Cerebellar cortex (tissue), 1 donor: ENCODE results near the gene ATP6V0D1.

Source experiments
- DNase-seq: peaks from one replicate; pipeline ENCODE4 v3.0.0-alpha.2; 2015; ENCODE audit warnings: low spot score

ATP6V0D1 gene

DNA sequence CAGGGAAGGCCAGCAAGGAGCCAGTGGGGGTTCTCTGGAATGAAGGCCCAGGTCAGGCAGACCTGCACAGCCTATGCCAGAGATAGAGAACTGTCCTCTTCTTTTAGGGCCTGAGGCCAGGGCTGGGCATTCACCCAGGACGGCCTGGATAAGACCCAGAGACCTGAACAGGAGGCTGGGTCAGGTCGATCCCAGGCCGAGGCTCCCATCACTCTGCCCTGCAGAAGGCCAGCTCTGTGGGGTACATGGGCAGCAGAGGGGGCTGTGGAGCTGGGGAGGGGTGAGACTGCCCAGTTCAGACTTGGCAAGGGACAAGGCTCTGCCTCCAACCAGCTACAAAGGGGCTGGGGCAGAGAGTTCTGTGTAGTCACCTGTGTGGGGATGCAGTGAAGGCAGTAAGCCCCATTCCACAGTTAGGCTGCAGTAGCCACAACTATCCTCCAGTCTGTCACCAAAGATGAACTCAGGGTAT, 35.5 kb downstream of the ATP6V0D1 start:
- DNase-seq, result peak; percentile 96

DNA sequence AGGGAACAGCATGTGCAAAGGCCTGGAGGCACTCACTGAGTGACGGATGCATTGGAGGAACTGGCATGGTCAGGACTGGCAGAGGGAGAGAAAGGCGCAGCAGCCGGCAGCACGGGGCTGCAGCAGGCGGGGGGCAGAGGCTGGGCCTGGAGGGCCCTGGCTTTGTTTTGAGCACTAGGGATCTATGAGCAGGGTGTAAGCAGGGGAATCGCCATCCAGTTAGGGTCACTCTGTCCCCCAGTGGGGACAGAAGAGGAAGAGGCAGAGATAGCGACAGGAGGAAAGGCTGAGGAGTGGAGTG, 35.9 kb downstream of the ATP6V0D1 start:
- DNase-seq, result peak; percentile 54

DNA sequence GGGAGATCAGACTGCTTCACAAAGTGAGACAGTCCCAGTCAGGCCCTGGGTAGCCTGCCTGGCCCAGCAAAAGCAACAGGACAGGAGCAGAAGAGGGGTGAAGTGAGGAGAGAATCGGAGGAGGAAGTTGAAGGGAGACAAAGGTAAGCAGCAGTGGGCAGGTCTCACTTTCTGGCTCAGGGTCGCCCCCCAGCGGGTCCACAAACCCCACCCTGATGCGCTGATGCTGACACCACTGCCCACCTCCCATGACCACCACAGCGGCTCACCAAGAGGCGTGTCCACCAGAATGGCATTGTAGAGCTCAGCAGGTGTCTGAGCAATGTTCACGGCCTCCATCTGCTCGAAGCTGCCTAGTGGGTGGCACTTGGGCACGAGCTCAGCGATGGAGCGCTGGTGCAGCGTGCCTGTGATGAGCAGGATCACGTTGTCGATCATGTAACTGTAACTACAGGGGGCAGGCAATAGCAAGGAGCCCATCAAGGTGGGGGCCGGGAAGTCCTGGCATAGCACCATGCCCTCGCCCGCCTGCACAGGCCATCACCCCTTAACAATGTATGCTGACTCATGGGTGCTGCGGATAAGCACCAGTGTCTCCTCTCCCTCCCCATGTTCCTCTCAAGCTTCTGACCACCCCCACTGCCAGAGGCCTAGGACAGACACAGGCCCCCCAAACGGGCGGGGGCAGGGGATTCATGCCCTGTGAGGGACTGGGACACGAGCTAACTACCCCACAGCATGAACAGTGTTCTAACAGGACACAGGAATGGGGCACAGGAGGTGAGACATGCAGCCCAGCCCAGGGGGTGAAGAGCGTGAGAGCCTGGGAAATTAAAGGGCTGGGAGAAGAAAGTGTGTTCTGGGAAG, 36.5 kb downstream of the ATP6V0D1 start:
- no peak for DNase-seq

DNA sequence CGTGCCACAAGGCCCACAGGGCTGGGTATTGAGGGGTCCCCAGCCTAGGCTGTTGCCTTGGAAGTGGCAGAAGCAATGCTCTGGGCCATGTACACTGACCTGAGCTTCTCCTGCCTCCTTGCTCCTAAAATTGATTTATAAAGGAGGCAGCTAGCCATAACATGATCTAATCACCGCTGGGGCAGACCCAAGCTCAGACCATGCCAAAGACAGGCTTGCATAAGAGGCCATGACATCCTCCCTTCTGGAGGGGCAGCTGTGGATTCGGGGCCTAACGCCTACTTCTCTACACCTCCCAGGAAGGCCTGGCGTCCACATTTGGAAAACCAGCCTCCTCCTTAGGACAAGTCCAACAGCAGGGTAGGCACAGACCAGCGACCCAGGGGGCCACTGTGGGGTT, 37.7 kb downstream of the ATP6V0D1 start:
- no peak for DNase-seq

DNA sequence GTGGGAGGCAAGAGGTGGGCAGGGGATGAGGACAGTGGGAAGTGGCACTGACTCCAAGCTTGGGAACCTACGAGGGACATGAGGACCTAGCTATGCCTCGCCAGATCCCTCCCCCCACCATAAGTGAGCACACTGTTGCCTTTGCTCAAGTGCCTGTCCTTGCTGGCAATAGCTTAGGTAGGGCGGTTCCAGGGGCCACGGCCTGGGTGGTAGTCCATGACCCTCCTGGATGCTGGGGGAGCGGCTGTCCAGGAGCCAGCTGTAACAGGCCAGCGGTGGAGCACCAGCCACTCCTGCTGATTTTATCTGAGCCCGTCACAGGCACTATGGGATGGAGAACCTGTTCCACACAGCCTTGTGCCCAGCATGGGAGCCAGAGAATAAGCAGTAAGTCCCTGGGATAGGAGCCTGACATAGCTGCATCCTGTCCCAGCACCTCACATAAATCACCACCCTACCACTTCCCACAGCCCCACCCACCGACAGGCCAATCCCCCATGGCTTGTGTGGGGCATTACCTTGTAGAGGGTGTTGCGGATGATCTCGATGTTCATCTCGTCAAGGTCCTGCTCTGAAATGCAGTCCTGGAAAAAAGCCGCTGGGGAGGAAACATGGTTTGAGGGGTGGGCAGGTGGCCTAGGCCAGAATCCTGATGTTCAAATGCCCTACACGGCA, 38.2 kb downstream of the ATP6V0D1 start:
- DNase-seq, result no peak

DNA sequence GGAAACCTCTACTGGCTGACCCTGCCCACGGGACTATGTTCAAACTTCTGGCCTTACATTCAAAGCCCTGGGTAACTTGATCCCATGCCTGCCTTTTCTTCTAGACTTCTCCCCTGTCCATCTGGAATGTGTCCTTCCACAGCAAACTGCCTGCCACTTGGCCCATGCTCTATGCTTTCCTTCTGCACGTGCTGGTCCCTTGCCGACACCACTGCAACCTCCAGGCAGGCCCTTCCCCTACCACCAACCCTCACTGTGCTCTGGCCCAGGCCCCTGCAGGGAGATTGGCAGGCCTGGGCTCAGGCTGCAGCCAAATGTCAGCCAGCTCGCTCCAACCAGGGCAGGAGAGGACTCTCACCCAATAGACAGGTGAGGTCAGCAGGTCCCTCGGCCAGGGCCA, 39.0 kb downstream of the ATP6V0D1 start:
- DNase-seq, result peak; percentile 70

DNA sequence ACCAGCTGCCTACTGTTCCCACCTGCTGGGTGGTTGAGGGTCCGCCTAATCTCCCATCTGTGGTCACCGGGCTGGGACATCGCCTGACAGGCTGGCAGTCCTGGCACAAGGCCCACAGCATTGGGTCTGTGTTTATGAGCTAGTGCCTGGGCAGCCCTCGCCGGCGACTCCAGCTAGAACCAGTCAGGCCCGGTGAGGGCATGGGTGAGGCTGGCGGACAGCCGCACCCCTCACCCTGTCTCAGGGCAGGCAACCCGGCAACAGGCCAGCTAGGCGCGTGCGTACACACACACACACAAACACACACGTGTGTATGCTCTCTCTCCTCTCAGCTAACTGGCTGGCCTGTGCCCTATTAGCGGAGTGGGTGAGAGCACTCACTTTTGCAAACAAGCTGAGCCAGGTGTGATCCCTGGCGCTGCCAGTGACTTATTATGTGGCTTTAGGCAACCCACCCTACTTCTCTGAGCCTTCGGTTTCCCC, 39.6 kb downstream of the ATP6V0D1 start:
- DNase-seq, result peak; percentile 89

DNA sequence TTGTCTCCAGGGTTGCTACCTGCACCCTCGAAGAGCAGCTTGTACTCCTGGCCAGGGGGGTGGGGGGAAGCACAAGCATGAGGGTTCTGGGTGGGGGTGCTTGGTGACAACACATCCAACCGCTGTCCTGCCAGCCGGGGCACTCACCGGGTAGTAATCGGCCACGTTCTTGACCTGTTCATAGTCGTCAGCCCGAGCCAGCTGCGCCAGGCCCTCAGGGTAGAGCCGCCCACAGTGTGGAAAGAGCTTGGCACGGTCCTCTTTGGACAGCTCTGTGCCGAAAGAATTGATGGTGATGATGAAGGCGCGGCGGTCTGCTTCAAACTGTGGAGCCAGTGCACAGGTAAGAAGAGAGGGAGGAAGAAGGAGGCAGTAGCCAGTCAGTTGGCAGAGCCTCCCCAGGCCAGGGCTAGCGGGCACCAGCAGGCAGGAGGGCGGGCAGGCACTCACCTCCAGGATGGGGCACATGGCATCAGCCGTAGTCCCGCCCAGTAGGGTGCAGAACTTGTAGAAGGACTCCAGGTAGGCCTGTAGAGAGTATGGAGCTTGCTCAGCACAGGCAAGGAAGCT, 42.0 kb downstream of the ATP6V0D1 start:
- no peak for DNase-seq

DNA sequence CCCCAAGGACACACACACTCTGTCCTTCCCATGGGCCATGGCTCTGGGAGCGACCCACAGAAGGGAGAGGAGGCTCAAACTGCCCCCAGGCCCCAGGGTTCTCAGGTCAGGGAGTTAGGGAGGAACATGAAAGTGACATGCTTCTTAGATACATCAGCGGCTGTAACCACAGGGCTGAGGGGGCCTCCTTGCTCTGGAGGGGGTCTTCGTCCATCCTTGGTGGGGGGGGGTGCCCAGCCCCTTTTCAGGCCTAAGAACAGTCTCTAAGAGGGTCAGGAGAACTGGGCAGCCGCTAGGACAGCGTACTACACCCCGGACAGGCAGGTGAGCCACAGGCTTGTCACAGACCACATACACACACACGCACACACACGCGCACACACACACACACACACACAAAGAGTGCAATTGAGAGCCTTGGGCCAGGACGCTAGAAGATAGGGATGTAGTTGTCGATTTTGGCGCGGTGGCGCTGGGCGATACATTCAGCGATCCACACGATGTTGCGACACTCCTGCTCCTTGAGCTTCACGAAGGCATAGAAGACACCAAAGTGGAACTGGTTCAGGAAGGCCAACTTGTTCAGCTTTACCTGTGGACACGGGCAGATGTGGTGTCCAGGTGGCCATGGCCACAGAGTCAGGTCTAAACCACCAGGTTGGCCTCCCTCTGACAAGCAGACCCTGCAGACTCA, 42.7 kb downstream of the ATP6V0D1 start:
- DNase-seq, result no peak

DNA sequence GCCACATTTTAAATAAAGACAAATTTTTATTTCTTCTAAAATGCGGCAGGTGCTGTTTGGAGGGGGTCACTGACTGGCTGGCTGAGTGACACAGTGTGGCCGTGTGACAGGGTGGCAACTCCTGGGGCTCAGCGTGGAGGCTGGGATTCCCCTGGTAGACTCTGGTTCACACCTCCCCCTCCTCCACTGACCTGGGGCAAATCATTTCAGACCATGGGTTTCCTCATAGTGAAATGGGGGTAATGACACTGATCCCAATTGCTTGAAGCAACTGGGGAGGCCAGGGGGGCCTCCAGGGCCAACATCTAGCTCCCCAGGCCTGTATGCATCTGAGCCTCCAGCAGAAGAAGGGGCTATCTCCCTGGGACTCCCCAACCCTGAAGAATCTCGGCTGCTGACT, 43.4 kb downstream of the ATP6V0D1 start:
- no peak for DNase-seq

DNA sequence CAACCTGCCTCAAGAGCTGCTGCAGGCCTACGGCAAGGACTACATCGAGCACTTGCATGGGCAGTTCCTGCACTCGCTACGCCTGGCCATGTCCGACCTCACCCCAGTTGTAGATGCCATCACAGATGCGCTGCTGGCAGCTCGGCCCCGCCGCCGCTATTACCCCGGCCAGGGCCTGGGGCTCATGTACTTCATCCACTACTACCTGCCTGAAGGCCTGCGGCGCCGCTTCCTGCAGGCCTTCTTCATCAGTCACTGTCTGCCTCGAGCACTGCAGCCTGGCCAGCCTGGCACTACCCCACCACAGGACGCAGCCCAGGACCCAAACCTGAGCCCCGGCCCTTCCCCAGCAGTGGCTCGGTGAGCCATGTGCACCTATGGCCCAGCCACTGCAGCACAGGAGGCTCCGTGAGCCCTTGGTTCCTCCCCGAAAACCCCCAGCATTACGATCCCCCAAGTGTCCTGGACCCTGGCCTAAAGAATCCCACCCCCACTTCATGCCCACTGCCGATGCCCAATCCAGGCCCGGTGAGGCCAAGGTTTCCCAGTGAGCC, 44.2 kb downstream of the ATP6V0D1 start:
- no peak for DNase-seq

DNA sequence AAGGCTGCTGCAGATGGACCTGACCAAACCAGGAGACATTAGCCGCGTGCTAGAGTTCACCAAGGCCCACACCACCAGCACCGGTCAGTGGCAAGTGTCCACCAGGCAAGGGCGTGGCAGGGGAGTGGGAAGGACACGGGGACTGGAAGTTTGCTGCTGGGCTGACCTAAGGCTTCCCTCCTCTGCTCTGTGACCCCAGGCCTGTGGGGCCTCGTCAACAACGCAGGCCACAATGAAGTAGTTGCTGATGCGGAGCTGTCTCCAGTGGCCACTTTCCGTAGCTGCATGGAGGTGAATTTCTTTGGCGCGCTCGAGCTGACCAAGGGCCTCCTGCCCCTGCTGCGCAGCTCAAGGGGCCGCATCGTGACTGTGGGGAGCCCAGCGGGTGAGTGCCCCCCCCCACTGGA, 45.2 kb downstream of the ATP6V0D1 start:
- no peak for DNase-seq

DNA sequence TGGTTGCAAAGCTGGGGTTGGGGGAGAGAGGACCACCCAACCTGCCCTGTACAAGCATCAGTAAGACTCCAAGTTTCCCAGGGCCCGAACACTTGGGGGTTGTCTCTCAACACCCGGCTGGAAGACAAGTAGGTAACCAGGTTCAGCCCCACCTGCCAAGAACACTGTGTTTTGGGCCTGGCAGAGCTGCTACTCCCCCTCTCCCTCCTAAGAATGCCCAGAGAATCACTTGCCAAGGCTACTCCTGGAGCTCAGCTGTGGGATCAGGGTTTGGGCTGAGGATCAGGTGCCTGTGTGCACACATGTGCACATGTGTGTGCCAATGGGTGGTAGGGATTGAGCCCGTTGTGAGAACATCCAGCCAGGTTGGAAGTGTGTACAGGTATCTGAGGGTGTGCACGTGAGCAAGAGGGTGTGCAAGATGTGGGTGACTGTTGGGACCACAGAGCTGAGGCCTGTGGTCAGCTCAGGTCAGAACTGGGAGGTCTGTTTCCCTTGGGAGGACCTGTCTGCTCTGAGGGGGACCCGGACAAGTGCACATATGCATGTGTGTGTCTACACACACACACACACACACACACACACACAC, 47.7 kb downstream of the ATP6V0D1 start:
- no peak for DNase-seq

DNA sequence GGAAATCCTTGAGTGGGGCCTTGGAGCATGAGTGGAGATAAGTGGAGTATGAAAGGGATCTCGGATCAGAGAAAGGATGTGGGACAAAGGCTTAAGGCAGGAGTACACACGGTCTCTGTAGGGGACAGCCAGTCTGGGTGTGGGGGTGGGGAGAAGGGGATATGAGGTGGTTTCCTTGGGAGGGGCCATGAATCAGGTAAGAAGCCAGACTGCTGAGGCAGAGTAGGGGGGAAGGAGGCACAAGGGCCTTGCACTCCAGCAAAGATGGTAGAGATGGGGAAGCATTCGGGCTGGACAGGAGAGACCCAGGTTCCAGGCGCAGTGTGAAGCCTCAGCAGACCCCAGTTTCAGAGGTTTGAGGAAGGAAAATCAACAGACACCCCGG, 48.5 kb downstream of the ATP6V0D1 start:
- DNase-seq, result no peak

DNA sequence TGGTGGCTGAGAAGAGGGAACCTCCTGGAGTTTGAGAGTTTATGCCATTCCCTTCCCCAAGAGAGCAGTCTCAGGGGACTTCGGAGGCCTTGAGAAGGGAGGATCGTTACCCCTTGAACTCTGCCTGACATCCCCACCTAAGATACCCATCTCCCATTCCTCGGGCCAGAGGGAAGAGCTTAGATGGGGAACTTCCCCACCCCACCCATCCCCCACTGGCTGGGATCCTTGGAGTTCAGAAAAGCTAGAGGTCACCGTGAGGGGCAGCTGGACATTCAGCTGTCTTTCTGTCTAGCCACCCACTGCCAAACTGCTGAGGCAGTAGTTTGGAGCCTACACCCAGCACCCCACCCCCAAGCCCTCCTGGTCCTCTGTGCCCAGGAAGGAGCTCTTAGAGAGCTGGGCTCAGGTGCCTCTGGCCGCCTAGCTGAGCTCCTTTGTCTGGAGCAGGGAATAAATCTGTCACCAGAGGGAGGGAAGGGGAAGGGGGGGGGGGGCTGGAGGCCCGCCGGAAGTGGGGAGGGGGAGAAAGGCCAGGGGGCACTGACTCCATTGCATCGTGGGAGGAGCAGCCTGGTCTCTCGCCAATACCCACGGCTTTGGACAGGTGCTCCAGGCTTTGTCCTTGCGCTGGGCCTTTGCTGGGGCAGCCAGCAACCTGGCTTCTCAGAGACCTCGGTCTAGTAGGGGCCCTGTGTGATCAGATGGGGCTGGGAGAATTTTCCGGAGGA, 49.0 kb downstream of the ATP6V0D1 start:
- no peak for DNase-seq

DNA sequence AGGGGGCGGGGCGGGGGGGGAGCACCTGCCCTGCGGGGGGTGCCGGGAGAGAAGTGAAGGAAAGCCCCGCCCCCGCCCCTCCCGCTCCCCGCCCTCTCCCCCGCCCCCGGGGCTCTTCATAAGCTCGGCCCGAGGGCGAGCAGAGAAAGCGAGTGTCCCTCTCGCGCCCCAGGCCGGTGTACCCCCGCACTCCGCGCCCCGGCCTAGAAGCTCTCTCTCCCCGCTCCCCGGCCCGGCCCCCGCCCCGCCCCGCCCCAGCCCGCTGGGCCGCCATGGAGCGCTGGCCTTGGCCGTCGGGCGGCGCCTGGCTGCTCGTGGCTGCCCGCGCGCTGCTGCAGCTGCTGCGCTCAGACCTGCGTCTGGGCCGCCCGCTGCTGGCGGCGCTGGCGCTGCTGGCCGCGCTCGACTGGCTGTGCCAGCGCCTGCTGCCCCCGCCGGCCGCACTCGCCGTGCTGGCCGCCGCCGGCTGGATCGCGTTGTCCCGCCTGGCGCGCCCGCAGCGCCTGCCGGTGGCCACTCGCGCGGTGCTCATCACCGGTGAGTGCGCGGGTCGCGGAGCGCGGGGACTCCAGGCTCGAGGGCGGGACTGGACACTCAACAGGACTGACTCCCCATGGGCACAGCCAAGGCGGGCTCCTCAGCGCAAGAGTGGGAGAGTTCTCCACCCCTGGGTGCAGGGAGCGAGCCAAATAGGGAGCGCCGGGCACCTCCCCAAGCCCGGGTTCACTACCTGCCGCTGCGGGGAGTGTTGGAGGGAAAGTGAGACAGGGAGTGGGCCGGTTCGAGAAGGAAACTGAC, 49.8 kb downstream of the ATP6V0D1 start, which contains the start of gene HSD11B2:
HSD11B2 (plus strand) TSS at position 145 of the 798 bp plus-strand sequence; CDS start at position 273, 128 bp downstream.
- no peak for DNase-seq

DNA sequence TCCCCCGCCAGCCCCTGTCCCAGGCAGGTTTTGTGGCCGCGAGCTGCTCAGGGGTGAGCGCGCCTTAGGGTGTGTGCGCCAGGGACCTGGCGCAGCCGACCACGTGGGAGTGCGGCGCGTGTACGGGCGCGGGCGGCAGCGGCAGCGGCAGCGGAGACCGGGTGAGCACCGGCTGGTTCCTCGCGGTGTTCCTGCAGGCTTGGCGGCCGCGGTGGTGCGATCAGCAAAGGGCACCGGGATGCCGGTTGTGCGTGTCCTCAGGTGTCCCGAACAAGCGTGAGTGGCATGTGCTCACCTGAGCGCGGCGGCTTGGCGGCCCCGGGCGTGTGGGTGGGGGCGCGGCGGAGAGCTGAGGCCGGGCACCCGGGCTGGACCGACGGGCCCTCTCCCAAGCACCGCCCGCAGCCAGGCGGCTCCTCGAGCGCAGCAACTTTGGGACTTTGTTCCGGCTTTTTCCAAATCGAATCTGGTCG, 50.4 kb downstream of the ATP6V0D1 start:
- DNase-seq, result no peak

DNA sequence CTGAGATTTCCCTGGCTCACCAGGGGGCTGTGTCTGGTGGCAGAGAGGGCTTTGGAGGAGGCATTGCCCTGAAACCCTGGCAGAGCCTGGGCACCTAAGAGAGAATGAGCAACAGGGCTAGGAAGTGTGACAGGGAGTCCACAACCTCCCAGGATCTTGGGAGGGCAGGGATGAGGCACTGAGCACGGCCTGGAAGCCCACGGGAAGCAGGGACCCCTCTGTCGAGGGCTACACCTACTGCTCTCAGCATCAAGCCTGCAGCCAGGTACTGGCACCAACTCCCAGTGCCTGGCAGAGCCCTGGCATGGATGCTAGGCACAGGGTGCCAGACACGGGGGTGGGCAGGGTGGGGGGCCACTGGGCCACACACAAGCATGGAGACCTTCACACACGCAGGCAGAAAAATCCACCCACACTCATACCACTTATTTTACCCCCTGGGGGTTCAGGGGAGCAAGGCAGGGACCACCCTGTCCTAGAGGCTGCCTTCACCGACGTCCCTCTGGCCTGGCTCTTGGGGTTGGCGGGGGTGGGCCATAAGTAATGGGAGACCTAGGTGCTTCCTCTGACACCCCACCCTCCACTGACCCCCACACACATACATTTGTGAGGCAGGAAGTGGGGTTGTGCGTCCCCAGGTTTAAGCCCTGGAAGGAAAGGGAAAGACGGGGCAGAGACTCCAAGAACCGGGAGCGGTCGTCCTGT, 51.0 kb downstream of the ATP6V0D1 start:
- DNase-seq, result no peak

DNA sequence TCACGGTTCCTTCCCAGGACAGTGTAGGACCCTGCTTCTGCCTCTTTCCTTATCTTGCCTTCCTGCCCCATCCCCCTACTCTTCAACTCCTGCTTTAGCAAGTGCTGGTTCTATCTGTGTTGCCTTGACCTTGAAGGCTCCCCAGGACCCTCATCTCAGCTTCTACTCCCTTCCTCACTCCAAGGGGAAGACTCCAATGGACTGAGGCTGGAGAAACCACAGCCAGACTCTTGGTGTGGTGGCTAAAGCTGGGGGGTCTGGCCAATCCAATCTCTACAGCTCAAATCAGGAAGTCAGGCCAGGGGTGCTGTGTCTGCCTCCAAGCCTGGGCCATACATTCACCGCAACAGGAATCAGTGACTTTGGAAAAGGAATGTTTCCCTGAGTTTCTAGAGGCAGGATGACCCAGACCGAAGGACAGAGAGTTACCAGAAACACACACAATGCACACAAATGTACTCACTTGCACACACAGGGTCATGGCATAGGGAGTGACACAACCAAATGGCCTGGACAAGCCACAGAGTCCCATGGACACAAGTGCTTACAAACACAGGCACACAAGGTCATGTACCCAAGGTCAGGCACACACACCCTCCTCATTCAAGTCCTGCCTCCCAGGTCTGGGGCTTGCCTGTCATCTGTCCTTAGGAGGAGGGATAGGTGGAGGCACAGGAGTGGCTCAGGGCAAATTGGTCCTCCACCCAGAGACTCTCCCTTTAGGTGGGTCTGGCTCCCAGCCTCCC, 51.7 kb downstream of the ATP6V0D1 start:
- no peak for DNase-seq
